ENCODE data around the gene HTRA3.

HTRA3 gene

DNA sequence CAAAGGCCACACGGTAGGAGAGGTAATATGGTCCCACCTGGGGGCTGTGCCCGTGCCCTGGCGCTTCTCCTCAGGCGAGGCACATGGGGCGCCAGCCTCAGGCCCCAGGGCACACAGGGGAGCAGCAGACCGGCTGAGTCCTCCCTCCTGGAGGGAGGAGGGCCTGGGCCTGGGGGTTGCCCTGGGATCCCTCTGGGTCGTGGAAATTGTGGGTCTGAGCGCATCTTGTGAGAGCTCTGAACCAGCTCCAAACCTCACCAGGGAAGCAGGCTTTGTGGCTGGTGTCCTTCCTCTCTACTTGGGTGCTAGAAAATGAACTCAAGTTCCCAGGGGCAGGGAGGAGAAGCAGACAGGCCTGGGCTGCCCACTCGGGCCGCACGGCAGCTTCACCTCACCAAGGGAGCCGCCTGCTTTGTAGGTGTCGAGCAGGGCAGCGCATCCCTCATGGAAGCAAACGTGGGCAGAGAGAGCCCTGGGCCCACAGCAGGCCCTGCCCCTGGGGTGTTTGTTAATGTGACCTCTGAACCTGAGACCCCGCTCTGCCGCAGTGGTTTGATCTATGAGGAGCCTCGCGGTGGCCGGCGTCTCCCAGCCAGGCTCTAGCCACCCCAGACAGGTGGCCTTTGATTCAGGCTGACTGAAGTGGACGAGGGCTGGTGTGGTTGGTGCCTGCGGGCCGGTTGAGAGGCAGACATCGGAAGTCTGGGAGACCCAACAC, 10.8 kb downstream of the HTRA3 start:
- Histone ChIP-seq H3K27me3 (ENCODE audit: insufficient read depth, insufficient read length) (no peaks in the 10 kb centered on the region), H3K9ac (ENCODE audit: insufficient read length, low read depth) (no peak overlapping the region)

DNA sequence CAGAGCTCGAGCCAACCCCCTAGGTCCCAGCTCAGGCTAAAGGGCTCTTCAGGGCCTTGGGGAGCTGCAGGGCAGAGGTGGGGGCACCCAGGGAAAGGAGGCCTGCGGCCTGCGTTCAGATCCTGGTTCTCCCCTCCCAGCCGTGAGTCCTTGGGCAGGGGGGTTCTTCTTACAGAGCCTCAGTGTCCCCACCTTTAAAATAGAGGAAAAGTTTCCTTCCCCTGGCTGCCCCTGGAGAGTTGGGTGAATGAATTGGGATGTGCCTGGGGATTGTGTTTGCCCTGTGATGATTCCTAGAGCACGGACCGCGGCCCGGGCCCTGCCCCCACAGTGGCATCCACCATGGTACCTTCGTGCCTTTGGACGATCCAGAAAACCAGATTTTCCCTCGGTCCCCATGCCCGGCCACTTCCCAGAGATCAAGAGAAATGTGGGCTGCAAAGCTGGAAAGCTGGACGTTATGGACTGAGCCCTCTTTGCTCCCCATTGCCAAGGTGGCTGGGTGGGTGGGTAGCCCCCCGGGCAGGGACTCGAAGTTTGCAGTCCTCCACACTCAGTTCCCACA, 11.4 kb downstream of the HTRA3 start:
- Histone ChIP-seq H3K4me1 (ENCODE audit: insufficient read depth, insufficient read length) (peaks cover 18% of the 10 kb centered on the region), H3K4me3 (ENCODE audit: insufficient read length, low read depth) (no peak overlapping the region), H3K36me3 (ENCODE audit: insufficient read depth, insufficient read length, low read length) (peaks cover 4% of the 10 kb centered on the region), H3K9me3 (ENCODE audit: insufficient read depth, low read length) (no peaks in the 10 kb centered on the region), H3K9ac (ENCODE audit: insufficient read length, low read depth) (no peak overlapping the region), H3K27me3 (ENCODE audit: insufficient read depth, insufficient read length) (no peaks in the 10 kb centered on the region)
- DNase-seq (ENCODE audit: low read depth, low spot score) = no peak
- TF ChIP-seq ZNF274 (IDR thresholded peaks at IDR 0.05; ENCODE audit: low read depth, low read length) = no peak
- no peak for TF ChIP-seq YY1 (IDR thresholded peaks at IDR 0.05; ENCODE audit: insufficient read depth, insufficient read length)
- TF ChIP-seq SUZ12 (IDR thresholded peaks at IDR 0.05; ENCODE audit: extremely low read depth, insufficient read depth, insufficient read length) = no peak

More for the DNA sequence above, 10.8 kb downstream of the HTRA3 start:
- TF ChIP-seq ZNF274 (IDR thresholded peaks at IDR 0.05; ENCODE audit: low read depth, low read length) (no peak), SUZ12 (IDR thresholded peaks at IDR 0.05; ENCODE audit: extremely low read depth, insufficient read depth, insufficient read length) (no peak)
- no peaks in the 10 kb centered on the region for H3K9me3 ChIP-seq (ENCODE audit: insufficient read depth, low read length)
- DNase-seq (ENCODE audit: low read depth, low spot score) = no peak
- no peak overlapping the region for H3K4me3 ChIP-seq (ENCODE audit: insufficient read length, low read depth)
- H3K4me1 ChIP-seq (ENCODE audit: insufficient read depth, insufficient read length) = peaks cover 20% of the 10 kb centered on the region
- H3K36me3 ChIP-seq (ENCODE audit: insufficient read depth, insufficient read length, low read length) = peaks cover 4% of the 10 kb centered on the region

DNA sequence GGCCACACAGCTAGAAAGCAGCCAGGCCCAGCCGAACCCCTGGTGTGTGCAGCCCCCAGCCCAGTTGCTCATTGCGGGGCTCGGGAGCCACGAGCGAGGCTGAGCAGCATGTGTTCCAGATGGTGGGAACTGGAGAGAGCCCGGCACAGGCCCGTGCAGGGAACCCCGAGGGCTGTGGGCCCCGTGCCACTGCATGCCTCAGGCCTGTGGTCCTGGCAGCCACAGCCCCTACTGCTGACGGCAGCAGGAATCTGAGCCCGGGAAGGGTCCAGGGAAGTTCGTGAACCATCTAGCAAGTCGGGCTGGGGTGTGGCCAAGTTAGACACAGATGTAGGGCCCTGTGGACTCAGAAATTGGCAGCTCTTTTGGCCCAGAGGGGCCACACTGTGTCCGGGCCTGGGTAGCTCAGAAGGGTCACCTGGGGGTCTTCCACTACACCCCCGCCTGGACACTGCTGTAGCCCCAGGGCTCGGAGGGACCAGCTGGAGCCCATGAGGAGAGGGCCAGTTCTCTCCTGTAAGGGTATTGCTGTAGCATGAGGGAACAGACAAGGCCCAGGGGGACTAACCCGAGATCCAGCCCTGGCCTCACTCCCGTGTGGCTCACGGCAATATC, 12.1 kb downstream of the HTRA3 start:
- Histone ChIP-seq H3K36me3 (ENCODE audit: insufficient read depth, insufficient read length, low read length) (peaks cover 4% of the 10 kb centered on the region), H3K4me1 (ENCODE audit: insufficient read depth, insufficient read length) (peaks cover 15% of the 10 kb centered on the region), H3K4me3 (ENCODE audit: insufficient read length, low read depth) (no peak overlapping the region), H3K27me3 (ENCODE audit: insufficient read depth, insufficient read length) (no peaks in the 10 kb centered on the region), H3K9ac (ENCODE audit: insufficient read length, low read depth) (no peak overlapping the region), H3K9me3 (ENCODE audit: insufficient read depth, low read length) (no peaks in the 10 kb centered on the region)
- DNase-seq (ENCODE audit: low read depth, low spot score) = no peak
- TF ChIP-seq ZNF274 (IDR thresholded peaks at IDR 0.05; ENCODE audit: low read depth, low read length) (no peak), YY1 (IDR thresholded peaks at IDR 0.05; ENCODE audit: insufficient read depth, insufficient read length) (no peak), SUZ12 (IDR thresholded peaks at IDR 0.05; ENCODE audit: extremely low read depth, insufficient read depth, insufficient read length) (no peak)

DNA sequence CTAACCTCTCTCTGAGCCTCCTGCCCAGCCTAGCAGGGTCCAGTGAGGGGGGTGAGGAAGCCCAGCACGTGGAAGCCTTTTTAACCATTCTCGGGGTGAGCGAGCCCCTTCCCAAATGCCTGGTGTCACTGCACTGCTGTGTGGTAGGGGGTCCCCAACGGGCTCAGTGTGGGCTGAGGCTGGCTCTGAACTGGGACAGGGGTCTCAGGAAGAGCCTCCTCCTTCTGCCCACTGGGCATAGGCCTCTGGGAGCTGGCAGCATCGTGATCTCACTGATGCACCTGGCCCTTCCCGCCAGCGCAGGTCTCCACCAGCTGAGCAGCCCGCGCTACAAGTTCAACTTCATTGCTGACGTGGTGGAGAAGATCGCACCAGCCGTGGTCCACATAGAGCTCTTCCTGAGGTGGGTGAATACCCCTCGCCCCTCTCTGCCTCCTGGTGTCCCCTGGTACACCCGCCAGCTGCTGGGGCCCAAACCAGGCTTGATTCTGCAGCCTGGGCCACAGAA, 12.6 kb downstream of the HTRA3 start:
- peaks cover 15% of the 10 kb centered on the region for H3K4me1 ChIP-seq (ENCODE audit: insufficient read depth, insufficient read length)
- H3K36me3 ChIP-seq (ENCODE audit: insufficient read depth, insufficient read length, low read length) = peaks cover 6% of the 10 kb centered on the region
- H3K27me3 ChIP-seq (ENCODE audit: insufficient read depth, insufficient read length) = no peaks in the 10 kb centered on the region
- no peak for TF ChIP-seq SUZ12 (IDR thresholded peaks at IDR 0.05; ENCODE audit: extremely low read depth, insufficient read depth, insufficient read length)
- no peak for TF ChIP-seq YY1 (IDR thresholded peaks at IDR 0.05; ENCODE audit: insufficient read depth, insufficient read length)
- TF ChIP-seq ZNF274 (IDR thresholded peaks at IDR 0.05; ENCODE audit: low read depth, low read length) = no peak
- no peak overlapping the region for H3K9ac ChIP-seq (ENCODE audit: insufficient read length, low read depth)
- no peak overlapping the region for H3K4me3 ChIP-seq (ENCODE audit: insufficient read length, low read depth)
- H3K9me3 ChIP-seq (ENCODE audit: insufficient read depth, low read length) = no peaks in the 10 kb centered on the region
- DNase-seq (ENCODE audit: low read depth, low spot score) = no peak

DNA sequence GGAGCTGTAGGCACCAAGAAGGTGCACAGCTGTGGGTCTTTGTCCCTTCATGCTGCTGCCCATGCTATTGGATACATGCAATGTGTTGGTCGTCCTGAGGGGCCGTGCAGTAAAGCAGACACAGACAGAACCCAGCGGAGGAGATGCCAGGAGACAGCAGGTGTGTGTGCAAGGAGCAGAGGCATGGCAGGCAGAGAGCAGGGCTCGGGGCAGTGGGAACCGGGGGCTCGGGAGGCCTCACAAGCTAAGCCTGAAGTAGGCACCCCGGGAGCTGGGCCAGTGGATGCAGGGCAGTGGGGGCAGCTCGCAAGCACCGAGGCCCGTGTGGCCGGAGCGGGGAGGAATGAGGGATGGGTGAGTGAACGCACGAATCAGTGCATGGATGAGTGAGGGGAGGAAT, 13.2 kb downstream of the HTRA3 start:
- Histone ChIP-seq H3K4me1 (ENCODE audit: insufficient read depth, insufficient read length) (peaks cover 15% of the 10 kb centered on the region), H3K9ac (ENCODE audit: insufficient read length, low read depth) (no peak overlapping the region), H3K4me3 (ENCODE audit: insufficient read length, low read depth) (no peak overlapping the region), H3K36me3 (ENCODE audit: insufficient read depth, insufficient read length, low read length) (peaks cover 6% of the 10 kb centered on the region), H3K27me3 (ENCODE audit: insufficient read depth, insufficient read length) (no peaks in the 10 kb centered on the region), H3K9me3 (ENCODE audit: insufficient read depth, low read length) (no peaks in the 10 kb centered on the region)
- DNase-seq (ENCODE audit: low read depth, low spot score) = no peak
- TF ChIP-seq ZNF274 (IDR thresholded peaks at IDR 0.05; ENCODE audit: low read depth, low read length) (no peak), SUZ12 (IDR thresholded peaks at IDR 0.05; ENCODE audit: extremely low read depth, insufficient read depth, insufficient read length) (no peak), YY1 (IDR thresholded peaks at IDR 0.05; ENCODE audit: insufficient read depth, insufficient read length) (no peak)

DNA sequence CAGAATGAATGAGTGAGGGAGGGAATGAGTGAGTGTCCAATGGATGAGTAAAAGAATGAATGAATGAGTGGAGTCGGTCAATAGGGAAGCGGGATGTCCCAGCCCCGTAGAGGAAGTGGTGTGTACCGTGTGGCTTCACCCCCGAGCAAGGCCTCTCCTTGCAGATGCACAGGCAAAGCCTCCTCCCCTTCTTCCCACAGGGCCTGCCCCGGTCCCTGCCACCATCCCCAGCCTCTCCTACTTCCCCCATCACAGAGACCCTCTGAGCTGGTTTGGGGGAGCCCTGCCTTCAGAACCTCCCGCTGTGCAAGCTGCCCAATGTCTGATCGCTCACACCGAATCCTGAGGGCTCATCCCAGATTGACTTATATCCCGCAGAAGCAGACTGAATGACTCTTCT, 13.6 kb downstream of the HTRA3 start:
- no peak overlapping the region for H3K9ac ChIP-seq (ENCODE audit: insufficient read length, low read depth)
- no peak overlapping the region for H3K4me3 ChIP-seq (ENCODE audit: insufficient read length, low read depth)
- H3K4me1 ChIP-seq (ENCODE audit: insufficient read depth, insufficient read length) = peaks cover 13% of the 10 kb centered on the region
- no peak for DNase-seq (ENCODE audit: low read depth, low spot score)
- H3K9me3 ChIP-seq (ENCODE audit: insufficient read depth, low read length) = no peaks in the 10 kb centered on the region
- TF ChIP-seq ZNF274 (IDR thresholded peaks at IDR 0.05; ENCODE audit: low read depth, low read length) (no peak), YY1 (IDR thresholded peaks at IDR 0.05; ENCODE audit: insufficient read depth, insufficient read length) (no peak), SUZ12 (IDR thresholded peaks at IDR 0.05; ENCODE audit: extremely low read depth, insufficient read depth, insufficient read length) (no peak)
- no peaks in the 10 kb centered on the region for H3K27me3 ChIP-seq (ENCODE audit: insufficient read depth, insufficient read length)
- H3K36me3 ChIP-seq (ENCODE audit: insufficient read depth, insufficient read length, low read length) = peaks cover 6% of the 10 kb centered on the region

DNA sequence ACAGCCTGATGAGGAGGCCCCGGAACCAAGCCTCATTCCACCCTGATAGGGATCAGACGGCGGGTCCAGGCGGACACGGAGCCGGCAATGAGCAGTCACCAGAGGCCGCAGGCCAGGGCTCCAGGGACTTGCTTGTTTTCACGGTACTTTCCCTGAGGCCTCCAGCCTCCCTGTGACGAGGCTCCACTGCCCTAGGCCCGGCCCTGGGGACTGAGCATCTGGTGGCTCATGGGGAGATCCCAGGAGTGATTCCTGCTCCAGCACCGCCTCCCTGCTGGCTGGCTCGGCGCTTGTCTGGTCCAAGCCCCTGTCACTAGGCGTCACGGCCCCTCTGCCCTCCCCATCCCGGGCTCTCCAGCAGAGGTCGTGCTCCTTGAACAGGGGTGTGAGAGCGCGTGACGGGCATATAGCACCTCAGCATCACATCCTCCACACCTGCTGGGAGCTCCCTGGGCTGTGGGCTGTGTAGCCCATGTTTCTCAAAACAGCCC, 14.1 kb downstream of the HTRA3 start:
- Histone ChIP-seq H3K36me3 (ENCODE audit: insufficient read depth, insufficient read length, low read length) (peaks cover 6% of the 10 kb centered on the region), H3K27me3 (ENCODE audit: insufficient read depth, insufficient read length) (no peaks in the 10 kb centered on the region), H3K9me3 (ENCODE audit: insufficient read depth, low read length) (no peaks in the 10 kb centered on the region), H3K9ac (ENCODE audit: insufficient read length, low read depth) (no peak overlapping the region), H3K4me3 (ENCODE audit: insufficient read length, low read depth) (no peak overlapping the region), H3K4me1 (ENCODE audit: insufficient read depth, insufficient read length) (peaks cover 10% of the 10 kb centered on the region)
- no peak for DNase-seq (ENCODE audit: low read depth, low spot score)
- TF ChIP-seq SUZ12 (IDR thresholded peaks at IDR 0.05; ENCODE audit: extremely low read depth, insufficient read depth, insufficient read length) (no peak), ZNF274 (IDR thresholded peaks at IDR 0.05; ENCODE audit: low read depth, low read length) (no peak), YY1 (IDR thresholded peaks at IDR 0.05; ENCODE audit: insufficient read depth, insufficient read length) (no peak)

All from NT2/D1 (cell line).